ENCODE results near the gene TMEM82. TPM values are rescaled to one million over a fixed set of nuclear protein-coding genes. Genes with fewer than 3 reads are reported as not detected.

Gene TMEM82
- total and polyA plus RNA-seq, 2 experiments from 2014 or later, result 0.42 TPM; not detected in 1

DNA sequence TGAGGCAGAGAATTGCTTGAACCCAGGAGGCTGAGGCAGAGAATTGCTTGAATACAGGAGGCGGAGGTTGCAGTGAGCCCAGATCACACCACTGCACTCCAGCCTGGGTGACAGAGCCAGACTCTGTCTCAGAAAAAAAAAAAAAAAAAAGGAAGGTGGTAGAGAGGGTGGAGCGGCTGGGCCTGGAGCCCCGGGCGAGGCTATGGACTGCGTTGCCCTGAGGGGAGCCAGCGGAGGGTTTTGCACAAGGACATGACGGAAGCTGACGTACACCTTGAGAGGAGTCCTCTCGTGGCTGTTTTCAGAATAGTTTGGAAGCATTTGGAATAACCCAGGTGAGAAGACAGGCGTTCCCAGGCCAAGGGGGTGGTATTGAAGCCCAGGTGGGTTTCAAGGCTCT, 9.4 kb downstream of the TMEM82 start:
- no peak for ATAC-seq
- Mint-ChIP-seq H3K36me3 (ENCODE audit: low read depth) (no peaks in the 10 kb centered on the region), H3K4me1 (peaks cover 19% of the 10 kb centered on the region), H3K27ac (no peak overlapping the region), H3K27me3 (ENCODE audit: insufficient read depth, low read depth, poor library complexity) (peaks cover 13% of the 10 kb centered on the region), H3K4me3 (no peak overlapping the region), H3K9me3 (no peaks in the 10 kb centered on the region)
- no peaks in the 10 kb centered on the region for H3K36me3 ChIP-seq (ENCODE audit: insufficient read depth)
- TF ChIP-seq POLR2AphosphoS5 (IDR thresholded peaks at IDR 0.05; ENCODE audit: low read depth) (no peak), CREB1 (CRISPR knock-in tag; IDR thresholded peaks at IDR 0.05; ENCODE audit: low read depth) (no peak), JUNB (IDR thresholded peaks at IDR 0.05; ENCODE audit: unreplicated experiment) (no peak), ZNF462 (CRISPR knock-in tag; IDR thresholded peaks at IDR 0.05) (no peak), ZNF114 (CRISPR knock-in tag; IDR thresholded peaks at IDR 0.05) (no peak), ETS1 (IDR thresholded peaks at IDR 0.05) (no peak), STAT1 (IDR thresholded peaks at IDR 0.05; ENCODE audit: unreplicated experiment) (no peak), ZNF331 (CRISPR knock-in tag; IDR thresholded peaks at IDR 0.05; ENCODE audit: low read depth) (no peak), REST (IDR thresholded peaks at IDR 0.05; ENCODE audit: unreplicated experiment) (no peak)
- peaks cover 13% of the 10 kb centered on the region for H3K4me1 ChIP-seq (ENCODE audit: insufficient read depth)
- H4K20me1 ChIP-seq (replicated peaks; ENCODE audit: insufficient read depth), result no peaks in the 10 kb centered on the region
- no peak overlapping the region for H2AFZ ChIP-seq
- no peak overlapping the region for H3K4me2 ChIP-seq
- no peak for DNase-seq (ENCODE audit: low spot score)
- no peaks in the 10 kb centered on the region for H3K79me2 ChIP-seq (replicated peaks; ENCODE audit: insufficient read depth)
- H3F3A ChIP-seq (replicated peaks; ENCODE audit: low read depth), result peaks cover 15% of the 10 kb centered on the region
- no peaks in the 10 kb centered on the region for H3K9me2 ChIP-seq (ENCODE audit: insufficient read depth)
- H3K4me3 ChIP-seq, result no peak overlapping the region
- no peak overlapping the region for H3K27ac ChIP-seq (ENCODE audit: low read depth)
- H3K27me3 ChIP-seq (ENCODE audit: insufficient read depth), result no peaks in the 10 kb centered on the region

Measured in GM23338 (cell line).